Stomach (tissue), 4 donors: ENCODE measurements around the gene TMTC2.

Experiments
- POLR2A ChIP-seq, 4 donors: fragments of 450-650 bp; IDR thresholded peaks; one replicate each; pipeline ENCODE4 v1.6.1; 2016; ENCODE audit warnings: antibody characterized with exemption in 4 of 4, control low read depth in 2 of 4, mild to moderate bottlenecking in 1 of 4, moderate library complexity in 1 of 4
- POLR2AphosphoS5 ChIP-seq, 3 donors: sonication (generic); formaldehyde crosslinking; IDR thresholded peaks; one replicate each; pipeline ENCODE4 v1.6.1; 2016; ENCODE audit warnings: antibody characterized with exemption in 3 of 3
- TF ChIP-seq, protein P1 (sequence below), 7 experiments: fragments of 450-650 bp in 4 of 7; fragments of 200-600 bp in 3 of 7; sonication (generic) in 3 of 7; IDR thresholded peaks; one replicate each; pipeline ENCODE4 v1.5.1; 2016 to 2019; ENCODE audit warnings: antibody characterized with exemption in 7 of 7, control low read depth in 2 of 7, mild to moderate bottlenecking in 1 of 7

DNA sequence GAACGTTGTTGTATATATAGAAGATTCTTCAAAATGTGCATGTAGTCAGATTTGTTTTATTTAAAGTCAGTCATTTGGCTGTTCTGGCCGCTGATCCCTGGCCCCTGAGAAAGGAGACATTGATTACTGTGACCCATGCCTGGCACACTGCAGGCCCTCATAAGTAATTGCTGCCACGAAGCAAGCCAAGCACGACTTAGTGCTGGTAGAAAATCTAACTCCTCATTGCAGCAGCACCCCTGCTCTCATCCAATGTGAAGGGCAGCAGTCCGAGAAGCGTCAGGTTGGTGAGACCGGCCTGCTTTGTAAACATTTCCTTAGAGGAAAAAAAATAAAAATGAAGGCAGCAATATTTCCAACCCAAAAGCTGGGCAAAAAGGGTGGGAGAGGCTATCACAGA lies 22.8 kb upstream of the TMTC2 start:
- TF ChIP-seq, protein P1, sequence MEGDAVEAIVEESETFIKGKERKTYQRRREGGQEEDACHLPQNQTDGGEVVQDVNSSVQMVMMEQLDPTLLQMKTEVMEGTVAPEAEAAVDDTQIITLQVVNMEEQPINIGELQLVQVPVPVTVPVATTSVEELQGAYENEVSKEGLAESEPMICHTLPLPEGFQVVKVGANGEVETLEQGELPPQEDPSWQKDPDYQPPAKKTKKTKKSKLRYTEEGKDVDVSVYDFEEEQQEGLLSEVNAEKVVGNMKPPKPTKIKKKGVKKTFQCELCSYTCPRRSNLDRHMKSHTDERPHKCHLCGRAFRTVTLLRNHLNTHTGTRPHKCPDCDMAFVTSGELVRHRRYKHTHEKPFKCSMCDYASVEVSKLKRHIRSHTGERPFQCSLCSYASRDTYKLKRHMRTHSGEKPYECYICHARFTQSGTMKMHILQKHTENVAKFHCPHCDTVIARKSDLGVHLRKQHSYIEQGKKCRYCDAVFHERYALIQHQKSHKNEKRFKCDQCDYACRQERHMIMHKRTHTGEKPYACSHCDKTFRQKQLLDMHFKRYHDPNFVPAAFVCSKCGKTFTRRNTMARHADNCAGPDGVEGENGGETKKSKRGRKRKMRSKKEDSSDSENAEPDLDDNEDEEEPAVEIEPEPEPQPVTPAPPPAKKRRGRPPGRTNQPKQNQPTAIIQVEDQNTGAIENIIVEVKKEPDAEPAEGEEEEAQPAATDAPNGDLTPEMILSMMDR (IDR thresholded peaks at IDR 0.05): no peak
- no peak for TF ChIP-seq POLR2AphosphoS5 (IDR thresholded peaks at IDR 0.05)
- no peak for TF ChIP-seq POLR2A (IDR thresholded peaks at IDR 0.05)
